Adrenal gland (tissue), 5 donors: ENCODE results near the gene MAN1B1.
A peak's percentile ranks its signal among the peaks of the same experiment; 100 is the strongest.

Experiments
- CTCF ChIP-seq, 6 experiments: fragments of 450-650 bp in 4 of 6; fragments of 200-600 bp in 2 of 6; sonication (generic) in 1 of 6; IDR thresholded peaks; 1 replicate in 5 of 6; 2 replicates in 1 of 6; pipeline versions ENCODE4 v1.5.1 to v1.8.0; 2016 to 2021; ENCODE audit warnings: antibody characterized with exemption in 6 of 6, mild to moderate bottlenecking in 2 of 6, moderate library complexity in 1 of 6
- POLR2A ChIP-seq, 2 donors: fragments of 450-650 bp; IDR thresholded peaks; one replicate each; pipeline ENCODE4 v1.6.1; 2017; ENCODE audit warnings: antibody characterized with exemption in 2 of 2, mild to moderate bottlenecking in 2 of 2, moderate library complexity in 1 of 2
- donor health status: DM: no; HTN: no; CAD: no.

- TF ChIP-seq POLR2A (IDR thresholded peaks at IDR 0.05): no peak
- TF ChIP-seq CTCF (IDR thresholded peaks at IDR 0.05): peak; percentile 57 to 87 (median 77)
These were observed 40.5 kb upstream of the MAN1B1 start, which contains the start of gene NPDC1 for GRCh38 chr9:137046088-137046787.
